ENCODE measurements around the gene B4GALNT4.

GRCh38 chr11:330307-330693 lies 39.0 kb upstream of the B4GALNT4 start:
- no peak for TF ChIP-seq CTCF (IDR thresholded peaks at IDR 0.05 in 4 of 5, conservative IDR thresholded peaks at IDR 0.05 in 1 of 5)
- no peak for TF ChIP-seq POLR2A (IDR thresholded peaks at IDR 0.05)

Data from gastrocnemius medialis (tissue), 4 donors.